Liver (tissue), 9 donors: ENCODE results near the gene EXOC3L1. TPM values are rescaled to one million over a fixed set of nuclear protein-coding genes. Genes with fewer than 3 reads are reported as not detected.

Experiments
- DNase-seq: peaks from one replicate; pipeline ENCODE4 v3.0.0-alpha.2; 2017; ENCODE audit warnings: low spot score
- H3K27ac ChIP-seq, 2 donors: one replicate each; pipeline ENCODE4 v1.7.0; 2013; ENCODE audit warnings: inconsistent platforms in 2 of 2, low read length in 2 of 2, control low read depth in 1 of 2, low read depth in 1 of 2, mild to moderate bottlenecking in 1 of 2
- H3K27me3 ChIP-seq, 4 donors: one replicate each; pipeline versions ENCODE4 v1.6.1 to v1.7.0; 2013; ENCODE audit warnings: low read length in 3 of 4, inconsistent platforms in 1 of 4, mild to moderate bottlenecking in 1 of 4, moderate library complexity in 1 of 4; ENCODE audit not compliant: control insufficient read depth in 4 of 4, insufficient read depth in 4 of 4
- H3K36me3 ChIP-seq, 4 donors: one replicate each; pipeline versions ENCODE4 v1.6.1 to v1.7.0; 2013; ENCODE audit warnings: low read length in 3 of 4, mild to moderate bottlenecking in 3 of 4, low read depth in 1 of 4, moderate library complexity in 1 of 4; ENCODE audit not compliant: control insufficient read depth in 4 of 4, insufficient read depth in 3 of 4
- H3K4me1 ChIP-seq, 4 donors: one replicate each; pipeline versions ENCODE4 v1.6.1 to v1.7.0; 2013; ENCODE audit warnings: low read length in 3 of 4, mild to moderate bottlenecking in 3 of 4, moderate library complexity in 1 of 4; ENCODE audit not compliant: control insufficient read depth in 4 of 4, insufficient read depth in 4 of 4
- H3K4me3 ChIP-seq, 3 donors: one replicate each; pipeline versions ENCODE4 v1.6.1 to v1.7.0; 2013; ENCODE audit warnings: low read length in 3 of 3, control low read depth in 1 of 3, low read depth in 1 of 3, mild to moderate bottlenecking in 1 of 3
- H3K9ac ChIP-seq, 2 donors: one replicate each; pipeline ENCODE4 v1.7.0; 2013; ENCODE audit warnings: low read length in 2 of 2, mild to moderate bottlenecking in 2 of 2, moderate library complexity in 2 of 2, control low read depth in 1 of 2, low read depth in 1 of 2
- H3K9me3 ChIP-seq, 4 donors: one replicate each; pipeline versions ENCODE4 v1.6.1 to v1.7.0; 2013; ENCODE audit warnings: low read length in 3 of 4; ENCODE audit not compliant: control insufficient read depth in 4 of 4
- CTCF ChIP-seq: fragments of 150-350 bp; IDR thresholded peaks from 2 replicates; pipeline ENCODE4 v1.5.1; 2017; ENCODE audit warnings: improper control_type of control experiment, low read depth, low read length; ENCODE audit not compliant: missing input control
- EGR1 ChIP-seq, 2 donors: IDR thresholded peaks; 2 replicates each; pipeline ENCODE4 v1.6.1; 2016 to 2018; ENCODE audit warnings: antibody characterized with exemption in 2 of 2, low read depth in 2 of 2
- FOXA1 ChIP-seq: IDR thresholded peaks from 2 replicates; pipeline ENCODE4 v1.6.1; 2016; ENCODE audit warnings: antibody characterized with exemption
- FOXA2 ChIP-seq: IDR thresholded peaks from 2 replicates; pipeline ENCODE4 v1.6.1; 2016; ENCODE audit warnings: antibody characterized with exemption
- GABPA ChIP-seq, 2 donors: IDR thresholded peaks in 1 of 2; conservative IDR thresholded peaks in 1 of 2; 2 replicates each; pipeline ENCODE4 v1.6.1; 2016; ENCODE audit warnings: antibody characterized with exemption in 2 of 2, mild to moderate bottlenecking in 1 of 2, moderate library complexity in 1 of 2
- HNF4G ChIP-seq: IDR thresholded peaks from 2 replicates; pipeline ENCODE4 v1.6.1; 2016; ENCODE audit warnings: antibody characterized with exemption
- JUND ChIP-seq, 2 donors: IDR thresholded peaks; 2 replicates each; pipeline ENCODE4 v1.6.1; 2016; ENCODE audit warnings: antibody characterized with exemption in 2 of 2
- MAX ChIP-seq: IDR thresholded peaks from 2 replicates; pipeline ENCODE4 v1.6.1; 2016; ENCODE audit warnings: antibody characterized with exemption
- NR2F2 ChIP-seq: IDR thresholded peaks from 2 replicates; pipeline ENCODE4 v1.6.1; 2016; ENCODE audit warnings: antibody characterized with exemption
- RAD21 ChIP-seq, 2 donors: IDR thresholded peaks; 2 replicates each; pipeline ENCODE4 v1.6.1; 2016; ENCODE audit warnings: antibody characterized with exemption in 2 of 2, mild to moderate bottlenecking in 2 of 2
- REST ChIP-seq: IDR thresholded peaks from 2 replicates; pipeline ENCODE4 v1.6.1; 2016; ENCODE audit warnings: antibody characterized with exemption, mild to moderate bottlenecking
- RXRA ChIP-seq, 2 donors: IDR thresholded peaks; 2 replicates each; pipeline ENCODE4 v1.6.1; 2017 to 2018; ENCODE audit warnings: antibody characterized with exemption in 2 of 2, mild to moderate bottlenecking in 1 of 2
- SP1 ChIP-seq: IDR thresholded peaks from 2 replicates; pipeline ENCODE4 v1.6.1; 2018; ENCODE audit warnings: antibody characterized with exemption, mild to moderate bottlenecking
- TAF1 ChIP-seq: conservative IDR thresholded peaks from 2 replicates; pipeline ENCODE4 v1.6.1; 2016; ENCODE audit warnings: antibody characterized with exemption, mild to moderate bottlenecking
- YY1 ChIP-seq: IDR thresholded peaks from 2 replicates; pipeline ENCODE4 v1.6.1; 2016; ENCODE audit warnings: antibody characterized with exemption, mild to moderate bottlenecking
- ZBTB33 ChIP-seq: IDR thresholded peaks from 2 replicates; pipeline ENCODE4 v1.6.1; 2016; ENCODE audit warnings: antibody characterized with exemption
- whole genome bisulfite sequencing: extraction: QIAGEN DNeasy Blood & Tissue Kit; methylation state at CpG from one replicate; pipeline ENCODE4 v1.1.7; 2013; 5-methylcytosine and 5-hydroxymethylcytosine counted together
- polyA plus RNA-seq, 2 donors: library from polyadenylated mRNA; stranded (reverse) in 1 of 2; unstranded in 1 of 2; fragments of 200-250 nt in 1 of 2; fragments of >200 nt in 1 of 2; fragmentation: Nextera tagmentation in 1 of 2; extraction: Ambion mirVana in 1 of 2; gene quantifications; one replicate each; pipeline versions ENCODE4 v1.2.1 to v1.2.3, GENCODE V29; 2013 to 2015
- total RNA-seq, 2 donors: library from RNA; depleted of rRNA; stranded (reverse); fragments of >200 nt; gene quantifications; one replicate each; pipeline ENCODE4 v1.2.3, GENCODE V29; 2014
- donor health status: healthy.
- donor health status: healthy.
- donor health status: healthy.
- donor health status: healthy.
- donor health status: healthy.

The EXOC3L1 gene
- total and polyA plus RNA-seq, 4 donors, result 1.1 to 3.7 (median 2.8) TPM

GRCh38 chr16:67188323-67188722 lies 1.6 kb downstream of the EXOC3L1 start (continued):
- TF ChIP-seq ZBTB33 (no peak), GABPA (IDR thresholded peaks at IDR 0.05 in 1 of 2, conservative IDR thresholded peaks at IDR 0.05 in 1 of 2) (no peak), MAX (no peak), FOXA1 (no peak)

GRCh38 chr16:67187175-67187890 lies 2.6 kb downstream of the EXOC3L1 start:
- DNase-seq, result no peak
- TF ChIP-seq EGR1 (IDR thresholded peaks at IDR 0.05; ENCODE audit: low read depth in 2 of 2) (no peak), REST (no peak), CTCF (no peak), RAD21 (IDR thresholded peaks at IDR 0.05) (no peak), FOXA2 (no peak), RXRA (IDR thresholded peaks at IDR 0.05) (no peak), JUND (IDR thresholded peaks at IDR 0.05) (no peak), FOXA1 (no peak)
- 90% methylated on average over 26 of the region's 26 CpGs for WGBS
- Histone ChIP-seq H3K4me1 (peaks cover 9 to 34% (median 24%) of the 10 kb centered on the region in 4 donors), H3K4me3 (no peak overlapping the region), H3K9ac (no peak overlapping the region), H3K27me3 (no peaks in the 10 kb centered on the region), H3K9me3 (no peaks in the 10 kb centered on the region), H3K27ac (no peak overlapping the region), H3K36me3 (no peaks in the 10 kb centered on the region)

- no peak overlapping the region for H3K4me3 ChIP-seq
- no peaks in the 10 kb centered on the region for H3K36me3 ChIP-seq
- H3K9me3 ChIP-seq, result no peaks in the 10 kb centered on the region
- 60% methylated on average over 5 of the region's 5 CpGs for WGBS
- H3K4me1 ChIP-seq, result peaks cover 8 to 31% (median 21%) of the 10 kb centered on the region in 4 donors
- no peak overlapping the region for H3K27ac ChIP-seq
- DNase-seq, result no peak
- TF ChIP-seq YY1, result no peak
- TF ChIP-seq REST, result no peak
- TF ChIP-seq TAF1, result no peak
- no peak for TF ChIP-seq HNF4G
- TF ChIP-seq SP1, result no peak
- no peak for TF ChIP-seq NR2F2
- no peak for TF ChIP-seq EGR1 (IDR thresholded peaks at IDR 0.05; ENCODE audit: low read depth in 2 of 2)
- TF ChIP-seq FOXA2, result no peak
- TF ChIP-seq CTCF, result no peak
- no peak for TF ChIP-seq RAD21 (IDR thresholded peaks at IDR 0.05)
- no peaks in the 10 kb centered on the region for H3K27me3 ChIP-seq
- H3K9ac ChIP-seq, result no peak overlapping the region
Observed at GRCh38 chr16:67186550-67186950, 3.4 kb downstream of the EXOC3L1 start.
